IMR-90 (cell line): Measurements from ENCODE around the gene ASF1B. TPM values are rescaled to one million over a fixed set of nuclear protein-coding genes. Genes with fewer than 3 reads are reported as not detected.
A peak's percentile ranks its signal among the peaks of the same experiment; 100 is the strongest.

Source experiments
- ATAC-seq: fragments of 200-7000 bp; cut with Tn5 transposase; 2 replicates; pipeline ENCODE4 v1.9.1; 2020; ENCODE audit warnings: low read depth, mild to moderate bottlenecking, moderate library complexity
- BruUV-seq: library from RNA; stranded (reverse); fragments of 400-500 nt; replicated peaks from 2 replicates; lab custom pipeline; 2021; lab: Mats Ljungman, UMichigan
- CTCF ChIA-PET: fragments of 300-600 bp; formaldehyde crosslinking; extraction: SDS; loops from one replicate; lab custom pipeline; 2021; ENCODE audit warnings: antibody characterized with exemption; lab: Yijun Ruan, JAX
- POLR2A ChIA-PET: fragments of 300-600 bp; sonication (Branson Sonifier 250); formaldehyde crosslinking; loops from one replicate; lab custom pipeline; 2022; ENCODE audit warnings: antibody characterized with exemption; ENCODE audit not compliant: unreplicated experiment; lab: Charles Lee
- DNase-seq: peaks from one replicate; pipeline ENCODE4 v3.0.0; 2013
- H2AFZ ChIP-seq: replicated peaks from 2 replicates; pipeline ENCODE3; 2013; ENCODE audit warnings: low read length, mild to moderate bottlenecking; ENCODE audit not compliant: poor library complexity
- H2AK5ac ChIP-seq: 2 replicates; pipeline ENCODE4 v1.6.1; 2013; ENCODE audit warnings: low read depth, low read length, inconsistent platforms
- H2AK9ac ChIP-seq: replicated peaks from 2 replicates; pipeline ENCODE3; 2013; ENCODE audit warnings: mild to moderate bottlenecking, low read depth, low read length, moderate library complexity; ENCODE audit not compliant: poor library complexity
- H2BK120ac ChIP-seq: 2 replicates; pipeline ENCODE4 v1.6.1; 2013; ENCODE audit warnings: low read depth, low read length, inconsistent platforms
- H2BK15ac ChIP-seq: 3 replicates; pipeline ENCODE4 v1.6.1; 2013; ENCODE audit warnings: low read depth, low read length, inconsistent platforms
- H2BK20ac ChIP-seq: 2 replicates; pipeline ENCODE4 v1.6.1; 2013; ENCODE audit warnings: low read depth, mild to moderate bottlenecking, inconsistent platforms, low read length, moderate library complexity
- H2BK5ac ChIP-seq: 2 replicates; pipeline ENCODE4 v1.6.1; 2013; ENCODE audit warnings: mild to moderate bottlenecking, low read depth, low read length, inconsistent platforms; ENCODE audit not compliant: poor library complexity, severe bottlenecking
- H3K14ac ChIP-seq: replicated peaks from 2 replicates; pipeline ENCODE4 v1.6.1; 2013; ENCODE audit warnings: low read depth, low read length, inconsistent platforms
- H3K18ac ChIP-seq: 2 replicates; pipeline ENCODE4 v1.6.1; 2013; ENCODE audit warnings: low read depth, low read length, control low read depth
- H3K23ac ChIP-seq: 2 replicates; pipeline ENCODE4 v1.6.1; 2013; ENCODE audit warnings: low read depth, low read length, inconsistent platforms
- H3K27ac ChIP-seq: 2 replicates; pipeline ENCODE4 v1.5.1; 2013; ENCODE audit warnings: mild to moderate bottlenecking, control low read depth, low read length; ENCODE audit not compliant: insufficient read depth
- H3K27me3 ChIP-seq: 2 replicates; pipeline ENCODE4 v1.6.1; 2013; ENCODE audit warnings: low read length; ENCODE audit not compliant: control insufficient read depth, insufficient read depth
- H3K36me3 ChIP-seq: 2 replicates; pipeline ENCODE4 v1.6.1; 2013; ENCODE audit warnings: low read length, mixed read lengths; ENCODE audit not compliant: control insufficient read depth, insufficient read depth
- H3K4ac ChIP-seq: 2 replicates; pipeline ENCODE4 v1.6.1; 2013; ENCODE audit warnings: low read depth, low read length, inconsistent platforms
- H3K4me1 ChIP-seq: 2 replicates; pipeline ENCODE4 v1.6.1; 2013; ENCODE audit warnings: low read length, mixed read lengths; ENCODE audit not compliant: control insufficient read depth, insufficient read depth
- H3K4me2 ChIP-seq: 2 replicates; pipeline ENCODE4 v1.6.1; 2013; ENCODE audit warnings: low read depth, mild to moderate bottlenecking, control low read depth, low read length, moderate library complexity
- H3K4me3 ChIP-seq: 2 replicates; pipeline ENCODE4 v1.5.1; 2013; ENCODE audit warnings: low read depth, mild to moderate bottlenecking, control low read depth, low read length, moderate library complexity; ENCODE audit not compliant: insufficient read depth
- H3K56ac ChIP-seq: 2 replicates; pipeline ENCODE4 v1.6.1; 2013; ENCODE audit warnings: low read length, inconsistent platforms; ENCODE audit not compliant: insufficient read depth; ENCODE audit errors: extremely low read depth
- H3K79me1 ChIP-seq, 2 experiments: 2 replicates each; pipeline ENCODE4 v1.6.1; 2013; ENCODE audit warnings: low read length in 2 of 2, inconsistent platforms in 1 of 2, low read depth in 1 of 2
- H3K9ac ChIP-seq: 2 replicates; pipeline ENCODE4 v1.6.1; 2013; ENCODE audit warnings: low read depth, low read length, control low read depth
- H3K9me1 ChIP-seq: 2 replicates; pipeline ENCODE4 v1.6.1; 2013; ENCODE audit warnings: low read length, inconsistent platforms; ENCODE audit not compliant: insufficient read depth
- H3K9me3 ChIP-seq: 2 replicates; pipeline ENCODE4 v1.6.1; 2013; ENCODE audit warnings: low read length; ENCODE audit not compliant: control insufficient read depth, insufficient read depth
- H4K20me1 ChIP-seq: 2 replicates; pipeline ENCODE4 v1.6.1; 2013; ENCODE audit warnings: low read length, inconsistent platforms; ENCODE audit not compliant: insufficient read depth
- H4K5ac ChIP-seq: 2 replicates; pipeline ENCODE4 v1.6.1; 2013; ENCODE audit warnings: mild to moderate bottlenecking, low read depth, low read length, control low read depth
- H4K8ac ChIP-seq, 2 experiments: 2 replicates each; pipeline ENCODE4 v1.6.1; 2013; ENCODE audit warnings: low read depth in 2 of 2, low read length in 2 of 2, control low read depth in 1 of 2, inconsistent platforms in 1 of 2
- H4K91ac ChIP-seq: 2 replicates; pipeline ENCODE4 v1.6.1; 2013; ENCODE audit warnings: low read depth, low read length, inconsistent platforms; ENCODE audit not compliant: insufficient read depth
- CEBPB ChIP-seq: IDR thresholded peaks from 2 replicates; pipeline ENCODE4 v1.6.1; 2012; ENCODE audit warnings: low read depth, low read length, improper control_type of control experiment
- CHD1 ChIP-seq: IDR thresholded peaks from 2 replicates; pipeline ENCODE4 v1.6.1; 2012; ENCODE audit warnings: low read depth, low read length, improper control_type of control experiment
- CTCF ChIP-seq: conservative IDR thresholded peaks from 2 replicates; pipeline ENCODE4 v1.5.1; 2012; ENCODE audit warnings: mild to moderate bottlenecking, low read depth, low read length, improper control_type of control experiment
- ELK1 ChIP-seq: fragments of 150-350 bp; IDR thresholded peaks from 2 replicates; pipeline ENCODE4 v1.6.1; 2016; ENCODE audit warnings: low read depth, mild to moderate bottlenecking, low read length, moderate library complexity, borderline replicate concordance
- FOS ChIP-seq: fragments of 150-350 bp; IDR thresholded peaks from 2 replicates; pipeline ENCODE4 v1.6.1; 2016; ENCODE audit warnings: low read depth, low read length
- MAFK ChIP-seq: IDR thresholded peaks from 2 replicates; pipeline ENCODE4 v1.6.1; 2012; ENCODE audit warnings: low read depth, low read length, improper control_type of control experiment
- MAZ ChIP-seq: IDR thresholded peaks from 2 replicates; pipeline ENCODE4 v1.6.1; 2012; ENCODE audit warnings: low read depth, mild to moderate bottlenecking, low read length, improper control_type of control experiment, moderate library complexity, borderline replicate concordance
- MXI1 ChIP-seq: IDR thresholded peaks from 2 replicates; pipeline ENCODE4 v1.6.1; 2012; ENCODE audit warnings: low read depth, mild to moderate bottlenecking, low read length, moderate library complexity, borderline replicate concordance
- NFE2L2 ChIP-seq: fragments of 150-350 bp; IDR thresholded peaks from 2 replicates; pipeline ENCODE4 v1.6.1; 2016; ENCODE audit warnings: low read depth, mild to moderate bottlenecking, low read length
- RAD21 ChIP-seq: IDR thresholded peaks from 2 replicates; pipeline ENCODE4 v1.6.1; 2012; ENCODE audit warnings: low read length, improper control_type of control experiment
- RCOR1 ChIP-seq: IDR thresholded peaks from 2 replicates; pipeline ENCODE4 v1.6.1; 2012; ENCODE audit warnings: mild to moderate bottlenecking, low read length, improper control_type of control experiment; ENCODE audit not compliant: insufficient replicate concordance
- SMC3 ChIP-seq: fragments of 150-350 bp; IDR thresholded peaks from 2 replicates; pipeline ENCODE4 v1.6.1; 2016; ENCODE audit warnings: low read depth, mild to moderate bottlenecking, antibody characterized with exemption, low read length, moderate library complexity
- USF2 ChIP-seq: fragments of 150-350 bp; IDR thresholded peaks from 2 replicates; pipeline ENCODE4 v1.6.1; 2017; ENCODE audit warnings: mild to moderate bottlenecking, antibody characterized with exemption, low read length, low read depth
- WGBS, 2 experiments: methylation state at CpG; one replicate each; pipeline versions ENCODE4 v1.1.5 to v1.1.7; 2013; ENCODE audit warnings: missing lambda C conversion rate in 2 of 2; ENCODE audit not compliant: insufficient read length in 1 of 2; ENCODE audit errors: extremely low coverage in 2 of 2; 5-methylcytosine and 5-hydroxymethylcytosine counted together
- dilution Hi-C: fragments of 300-500 bp; cut with HindIII; formaldehyde crosslinking; loops from one replicate; pipeline ENCODE4 v1.14.3; 2018; ENCODE audit warnings: low sequenced_read_pairs; ENCODE audit not compliant: unreplicated experiment
- in situ Hi-C: fragments of 300-500 bp; cut with MboI; formaldehyde crosslinking; loops from 3 replicates; pipeline ENCODE4 v1.14.3; 2019; ENCODE audit warnings: low sequenced_read_pairs, inconsistent platforms, mixed read lengths
- intact Hi-C: fragments of 100-400 bp; cut with micrococcal nuclease; formaldehyde crosslinking; loops from 2 replicates; pipeline ENCODE4 v1.10.0; 2022
- polyA plus RNA-seq, 3 experiments: library from polyadenylated mRNA; depleted of rRNA; stranded (reverse); fragments of >200 nt; gene quantifications; 2 replicates each; pipeline ENCODE4 v1.2.3, GENCODE V29; 2012; ENCODE audit warnings: low replicate concordance in 1 of 3
- total RNA-seq: library from RNA; depleted of rRNA; stranded (reverse); fragments of >200 nt; gene quantifications from 2 replicates; pipeline ENCODE4 v1.2.3, GENCODE V29; 2012

The ASF1B gene
- total and polyA plus RNA-seq, 2 of the 4 experiments (the other 2 are of a cell fraction) = 10.4 to 12.1 TPM

- 0 out of 2 replicates have a peak overlapping the region, but pooled peaks have one; percentile 41 for H3K56ac ChIP-seq
- no peak overlapping the region for H2BK15ac ChIP-seq
- no peak overlapping the region; the same call in 1 of the 2 replicates for H3K4ac ChIP-seq
- peak overlapping the region; percentile 57 for H3K9ac ChIP-seq
- H4K91ac ChIP-seq = no peak overlapping the region; the same call in 1 of the 2 replicates
- intact Hi-C loops (no loop called here), dilution Hi-C loops (no loop called here), in situ Hi-C loops (loop anchor here (5.0 kb wide), 1 partner anchor 191 kb away; no protein-coding TSS in a partner anchor)
- CTCF ChIA-PET = interaction anchor here (0.6 to 1.3 kb wide), 3 partner anchors 42 to 331 kb away, joined by 3 to 4 read pairs (median 3); no protein-coding TSS in a partner anchor
- peaks cover 0 to 14% of the 10 kb centered on the region in 2 experiments; a peak in 1 of 4 replicates for H3K79me1 ChIP-seq
- no peaks in the 10 kb centered on the region for H3K9me3 ChIP-seq
- peak overlapping the region; percentile 61 for H3K4me3 ChIP-seq
- no TSS peak for BruUV-seq
- H3K18ac ChIP-seq = no peak overlapping the region
- H2BK20ac ChIP-seq = no peak overlapping the region
- DNase-seq (peak; percentile 82), ATAC-seq (peak; percentile 79)
- no peaks in the 10 kb centered on the region for H3K36me3 ChIP-seq
- peak overlapping the region; percentile 36 to 78; a peak in 2 of 4 replicates for H4K8ac ChIP-seq
- H2AK5ac ChIP-seq = no peak overlapping the region
- H3K9me1 ChIP-seq = no peaks in the 10 kb centered on the region
- H3K4me1 ChIP-seq = peaks cover 10% of the 10 kb centered on the region
- peak overlapping the region; percentile 1 for H2BK5ac ChIP-seq
- peaks cover 2% of the 10 kb centered on the region; the same call in 1 of the 2 replicates for H3K27me3 ChIP-seq
- peak overlapping the region; percentile 96 for H2AFZ ChIP-seq
- H2AK9ac ChIP-seq = peak overlapping the region; percentile 85
- peak overlapping the region; percentile 11; the same call in 1 of the 2 replicates for H3K23ac ChIP-seq
- H3K14ac ChIP-seq = no peak overlapping the region
- POLR2A ChIA-PET = no interaction called here
- peak overlapping the region; percentile 13; the same call in 1 of the 2 replicates for H3K27ac ChIP-seq
- peak overlapping the region; percentile 93 for H3K4me2 ChIP-seq
- H4K5ac ChIP-seq = no peak overlapping the region
- no peaks in the 10 kb centered on the region for H4K20me1 ChIP-seq
- WGBS, 2 experiments = 1% methylated on average over 81 of the region's 106 CpGs; no CpG with 5 or more reads in 1 of the 2 experiments
- no peak overlapping the region for H2BK120ac ChIP-seq
- TF ChIP-seq SMC3 (peak; percentile 42; the same call in 1 of the 2 replicates), CHD1 (no peak), NFE2L2 (no peak), CEBPB (no peak), MXI1 (no peak; the same call in 1 of the 2 replicates), USF2 (no peak), RAD21 (peak; percentile 29), ELK1 (no peak), RCOR1 (no peak), MAFK (no peak), CTCF (peak; percentile 66), FOS (no peak), MAZ (peak; percentile 60; the same call in 1 of the 2 replicates)
These were observed 63.0 kb downstream of the ASF1B start for GRCh38 chr19:14073261-14073924.
